GM18498 (cell line): Measurements from ENCODE around the gene DRC3.
A peak's percentile ranks its signal among the peaks of the same experiment; 100 is the strongest.
"Not testable (repeated sequence)": the region's sequence is repeated elsewhere in the genome, so short reads cannot be mapped to it uniquely, and the experiment has no call there.

Experiments
- ATAC-seq: cut with Tn5 transposase; IDR thresholded peaks from one replicate; pipeline ENCODE4 v1.9.1; 2021; ENCODE audit warnings: mild to moderate bottlenecking, moderate library complexity; ENCODE audit not compliant: unreplicated experiment

Gene DRC3, protein sequence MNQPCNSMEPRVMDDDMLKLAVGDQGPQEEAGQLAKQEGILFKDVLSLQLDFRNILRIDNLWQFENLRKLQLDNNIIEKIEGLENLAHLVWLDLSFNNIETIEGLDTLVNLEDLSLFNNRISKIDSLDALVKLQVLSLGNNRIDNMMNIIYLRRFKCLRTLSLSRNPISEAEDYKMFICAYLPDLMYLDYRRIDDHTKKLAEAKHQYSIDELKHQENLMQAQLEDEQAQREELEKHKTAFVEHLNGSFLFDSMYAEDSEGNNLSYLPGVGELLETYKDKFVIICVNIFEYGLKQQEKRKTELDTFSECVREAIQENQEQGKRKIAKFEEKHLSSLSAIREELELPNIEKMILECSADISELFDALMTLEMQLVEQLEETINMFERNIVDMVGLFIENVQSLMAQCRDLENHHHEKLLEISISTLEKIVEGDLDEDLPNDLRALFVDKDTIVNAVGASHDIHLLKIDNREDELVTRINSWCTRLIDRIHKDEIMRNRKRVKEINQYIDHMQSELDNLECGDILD

GRCh38 chr17:17972126-17972951 lies at the start of gene DRC3, which contains the start of gene TOM1L2:
Gene DRC3 (plus strand): TSS chr17:17972862. CDS start chr17:17977599, 4,737 bp downstream.
Gene TOM1L2 (minus strand): TSS chr17:17972400. CDS start chr17:17972313, 87 bp downstream.
- ATAC-seq: peak; percentile 94

DNA sequence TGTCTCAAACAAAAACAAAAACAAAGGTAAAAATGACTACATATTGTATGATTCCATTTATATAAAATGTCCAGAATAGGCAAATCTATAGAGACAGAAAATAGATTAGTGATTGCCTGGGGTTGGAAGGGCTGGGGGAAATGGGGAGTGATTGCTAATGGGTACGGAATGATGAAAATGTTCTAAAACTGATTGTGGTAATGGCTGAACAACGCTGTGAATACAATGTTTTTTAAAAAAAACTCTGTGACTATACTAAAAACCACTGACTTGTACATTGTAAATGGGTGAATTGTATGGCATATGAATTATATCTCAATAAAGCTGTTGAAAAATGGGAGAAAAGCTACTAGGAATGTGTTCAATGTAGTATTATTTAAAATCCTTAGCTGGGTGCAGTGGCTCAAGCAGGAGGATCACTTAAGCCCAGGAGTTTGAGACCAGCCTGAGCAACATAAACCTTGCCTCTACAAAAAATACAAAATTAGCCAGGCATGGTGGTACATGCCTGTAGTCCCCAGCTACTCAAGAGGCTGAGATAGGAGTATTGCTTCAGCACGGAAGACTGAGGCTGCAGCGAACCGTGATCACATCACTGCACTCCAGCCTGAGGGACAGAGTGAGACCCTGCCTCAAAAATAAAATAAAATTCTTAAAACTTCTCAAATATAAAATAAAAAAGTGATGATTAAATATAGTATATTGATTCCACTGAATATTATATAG lies 48.4 kb upstream of the DRC3 start:
- no peak for ATAC-seq

GRCh38 chr17:17924857-17925250 lies 47.8 kb upstream of the DRC3 start:
- ATAC-seq: no peak

- no peak for ATAC-seq
Measured at GRCh38 chr17:17926036-17926435, 46.6 kb upstream of the DRC3 start.

GRCh38 chr17:17926840-17927449 lies 45.7 kb upstream of the DRC3 start:
- no peak for ATAC-seq

- ATAC-seq: no peak
Measured at GRCh38 chr17:17928398-17929287, 44.0 kb upstream of the DRC3 start.

DNA sequence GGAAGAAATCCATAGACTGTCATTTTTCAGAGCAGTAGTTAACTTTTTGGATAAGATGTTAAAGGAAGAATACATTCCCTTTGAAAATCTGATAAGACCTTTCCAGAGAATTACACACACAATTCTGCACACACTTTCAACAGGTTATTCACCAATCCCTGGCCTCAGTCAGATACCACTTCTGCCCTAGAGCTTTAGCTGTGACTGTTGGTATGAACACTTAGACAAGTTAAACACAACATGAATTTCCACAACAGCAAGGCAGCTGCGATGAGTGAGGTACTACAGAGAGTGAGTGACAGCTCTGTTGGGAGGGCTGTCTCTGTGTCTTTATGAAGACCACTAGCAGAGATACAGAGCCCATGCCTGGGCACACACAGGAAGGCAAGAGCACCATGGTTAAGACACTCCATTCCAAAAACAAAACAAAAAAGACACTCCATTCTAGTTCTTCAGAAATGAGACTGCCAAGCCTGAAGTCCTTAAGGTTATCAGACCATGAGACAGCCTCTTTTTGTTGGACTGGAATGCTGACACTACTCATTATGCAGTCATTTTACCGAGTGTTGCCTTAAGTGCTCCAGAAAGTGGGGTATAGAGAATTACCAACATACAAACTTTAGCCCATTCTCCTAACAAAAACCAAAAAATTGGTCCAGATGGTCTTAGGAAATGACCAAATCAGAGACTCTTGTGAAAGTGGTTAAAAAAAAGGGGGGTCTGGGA lies 42.8 kb upstream of the DRC3 start:
- no peak for ATAC-seq

GRCh38 chr17:17930674-17931073 lies 42.0 kb upstream of the DRC3 start:
- no peak for ATAC-seq

- no peak for ATAC-seq
Measured at GRCh38 chr17:17931159-17931558, 41.5 kb upstream of the DRC3 start.

GRCh38 chr17:17933775-17934174 lies 38.9 kb upstream of the DRC3 start:
- no peak for ATAC-seq

DNA sequence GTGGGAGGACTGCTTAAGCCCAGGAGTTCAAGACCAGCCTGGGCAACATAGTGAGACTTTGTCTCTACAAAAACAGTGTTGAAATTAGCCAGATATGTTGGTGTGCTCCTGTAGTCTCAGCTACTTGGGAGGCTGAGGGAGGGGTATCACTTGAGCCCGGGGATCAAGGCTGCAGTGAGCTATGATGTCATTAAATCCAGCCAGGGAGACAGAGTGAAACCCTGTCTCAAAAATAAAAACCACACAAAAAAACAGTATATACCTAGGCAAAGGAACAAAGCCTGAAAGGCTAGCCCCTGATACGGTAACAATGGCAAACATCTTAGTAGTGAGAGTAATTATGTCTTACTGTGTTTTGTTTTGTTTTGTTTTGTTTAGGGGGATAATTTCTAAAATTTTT lies 38.4 kb upstream of the DRC3 start:
- no peak for ATAC-seq

GRCh38 chr17:17934806-17935205 lies 37.9 kb upstream of the DRC3 start:
- ATAC-seq: no peak

- ATAC-seq: no peak
Measured at GRCh38 chr17:17935321-17936271, 37.1 kb upstream of the DRC3 start.

DNA sequence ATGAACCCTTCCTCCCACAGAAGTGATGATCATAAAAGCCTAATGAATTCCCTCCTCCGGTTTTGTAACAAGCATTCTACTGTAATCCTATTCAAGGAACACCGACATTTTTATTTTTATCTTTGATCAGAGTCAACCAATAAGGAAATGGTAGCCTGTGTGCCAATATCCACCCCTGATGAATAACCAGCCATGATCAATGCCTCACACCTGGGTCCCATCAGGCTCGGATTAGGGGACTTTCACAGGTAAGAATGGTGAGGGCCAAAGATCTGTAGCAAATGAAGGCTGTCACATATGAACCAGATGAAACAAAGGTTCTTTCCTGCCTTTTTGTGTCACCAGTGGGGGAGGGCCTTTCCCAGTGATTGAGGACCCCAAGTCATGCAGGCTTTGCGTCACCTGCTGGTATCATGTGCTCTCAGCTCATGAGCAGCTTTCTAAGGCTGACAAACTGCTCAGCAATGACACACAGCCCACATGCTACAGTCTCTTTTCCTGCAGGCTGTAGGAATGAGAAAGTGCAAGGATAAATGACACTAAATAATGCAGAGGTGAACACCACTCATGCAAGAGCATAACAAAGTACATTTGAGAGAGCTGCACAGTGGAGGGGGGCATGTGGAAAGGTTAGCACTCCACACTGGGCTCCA lies 35.3 kb upstream of the DRC3 start:
- ATAC-seq: no peak

DNA sequence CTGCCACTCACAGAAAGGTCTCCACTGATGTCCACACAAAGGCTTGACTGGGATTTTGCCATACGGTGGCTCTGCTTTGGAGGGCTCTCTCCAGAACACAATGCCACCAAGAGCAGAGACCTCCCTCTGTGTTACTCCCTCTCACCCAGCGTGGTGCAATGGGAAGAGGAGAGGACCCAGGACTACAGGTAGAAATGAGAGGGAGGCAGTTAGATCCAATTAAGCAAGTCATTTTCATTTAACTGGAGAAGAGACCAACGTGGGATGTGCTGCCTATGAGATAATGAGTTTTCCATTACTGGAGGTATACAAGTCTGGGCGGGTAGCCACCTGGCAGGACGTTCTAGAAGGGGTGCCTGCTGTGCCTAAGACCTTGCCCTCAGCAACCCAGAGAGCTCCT lies 34.7 kb upstream of the DRC3 start:
- no peak for ATAC-seq

DNA sequence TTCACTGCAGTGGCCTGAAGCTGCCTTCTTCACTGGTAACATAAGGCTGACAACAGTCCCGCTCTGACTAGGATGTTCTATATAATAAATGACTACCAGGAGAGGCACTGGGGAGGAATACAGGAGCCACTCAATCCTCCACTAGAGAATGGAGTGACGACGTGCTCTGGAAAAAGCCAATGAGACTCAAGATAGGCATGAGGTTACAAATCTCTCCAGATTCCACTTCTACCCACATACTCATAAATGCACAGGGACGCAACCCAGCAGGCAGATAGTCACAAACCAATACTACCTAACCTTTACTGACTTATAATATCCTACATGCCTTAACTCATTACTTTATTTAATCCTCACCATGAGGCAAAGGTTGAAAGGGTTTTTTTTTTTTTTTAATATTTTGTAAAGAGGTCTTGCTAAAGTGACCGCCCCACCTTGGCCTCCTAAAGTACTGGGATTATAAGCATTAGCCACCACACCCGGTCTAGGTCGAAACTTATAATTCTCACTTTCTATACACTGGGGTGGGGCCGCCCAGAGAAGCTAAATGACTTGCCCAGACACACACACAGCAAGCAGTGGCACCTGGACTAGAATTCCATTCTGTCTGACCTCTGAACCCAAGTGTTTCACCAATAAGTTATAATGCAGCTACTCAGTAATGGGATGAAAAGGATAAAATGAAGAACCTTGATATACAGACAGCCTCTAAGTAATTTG lies 34.1 kb upstream of the DRC3 start:
- no peak for ATAC-seq

- not testable (repeated sequence) for ATAC-seq
Measured at GRCh38 chr17:17939941-17940340, 32.7 kb upstream of the DRC3 start.
